ENCODE measurements around the gene KCNMB2.

KCNMB2 gene

DNA sequence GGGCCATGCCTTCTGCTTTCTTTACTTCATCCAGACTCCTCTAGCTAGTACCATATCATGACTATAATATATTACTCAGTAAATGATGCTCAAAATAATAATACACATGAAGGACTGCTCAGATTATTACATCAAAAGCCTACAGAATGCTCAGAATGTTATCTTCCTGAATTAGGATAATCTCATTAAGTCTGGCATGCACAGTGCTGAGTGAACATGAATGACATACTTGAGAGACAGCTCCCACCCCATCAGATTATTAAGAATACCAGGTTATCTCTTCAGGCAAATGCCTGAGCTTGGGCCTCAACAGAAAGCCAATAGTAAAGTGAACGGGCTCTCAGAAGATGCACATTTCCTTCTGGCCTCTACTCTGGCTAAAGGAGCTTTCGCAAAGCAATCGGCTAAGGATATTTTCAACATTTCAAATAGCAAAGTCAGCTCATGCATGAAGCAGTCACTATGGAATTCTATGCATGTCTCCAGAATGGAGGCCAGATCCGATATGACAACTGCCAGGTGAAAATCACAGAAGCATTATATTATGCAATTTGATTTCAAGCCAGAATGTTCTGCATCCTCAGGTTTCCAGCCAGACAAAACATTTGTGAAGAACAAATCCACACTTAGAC lies 122.6 kb downstream of the KCNMB2 start:
- no peak for DNase-seq

DNA sequence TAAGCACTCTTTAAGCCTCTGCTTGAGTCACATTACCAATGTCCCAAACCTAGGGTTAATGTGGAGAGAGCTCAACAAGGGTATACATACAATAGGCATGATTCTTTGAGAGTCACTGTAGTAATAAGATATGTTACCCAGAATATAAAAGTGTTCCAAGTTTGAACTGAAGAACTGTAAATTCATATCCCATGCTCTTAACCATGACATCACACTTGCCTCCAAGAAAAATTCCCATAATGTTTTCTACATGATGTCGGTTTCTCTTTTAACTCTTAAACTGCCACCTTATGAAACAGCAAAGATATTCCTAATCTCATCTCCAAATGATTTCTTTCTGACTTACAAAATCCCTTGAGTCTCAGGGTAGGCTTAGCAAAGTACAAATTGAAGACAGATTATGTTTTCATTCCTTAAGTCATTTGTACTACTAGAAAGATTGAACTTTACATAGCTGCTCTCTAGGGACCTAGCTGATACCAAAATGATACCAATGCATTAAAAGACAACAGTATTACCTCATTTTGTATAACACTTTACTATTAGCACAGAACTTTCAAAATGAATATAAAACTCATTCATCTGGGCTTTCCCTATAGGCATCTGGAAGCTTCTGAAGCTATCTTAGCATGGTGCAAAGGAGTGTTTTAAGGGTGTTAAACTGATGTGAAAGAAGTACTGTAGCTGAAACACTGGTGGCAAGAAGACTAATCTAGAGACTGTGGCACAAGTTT lies 127.1 kb downstream of the KCNMB2 start:
- DNase-seq = no peak

DNA sequence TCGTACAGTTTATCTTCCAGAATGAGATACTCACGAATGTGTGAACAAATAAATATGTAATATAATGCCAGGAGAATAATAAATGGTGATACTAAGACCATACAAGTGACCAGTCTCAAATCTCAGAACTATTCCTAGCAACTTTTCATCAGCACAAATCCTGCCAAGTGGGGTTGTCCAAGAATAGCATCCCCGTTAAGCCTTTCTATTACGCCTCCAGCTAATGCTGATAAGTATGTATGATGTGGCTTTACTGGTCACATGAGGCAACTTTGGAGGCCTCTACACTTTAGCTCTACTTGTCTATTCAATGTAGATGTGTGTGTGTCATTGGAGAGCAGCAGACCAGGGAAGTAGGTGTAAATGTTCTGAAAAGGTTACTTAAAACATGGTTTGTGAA lies 129.5 kb downstream of the KCNMB2 start:
- no peak for DNase-seq

GRCh38 chr3:178669022-178669601 lies 132.9 kb downstream of the KCNMB2 start:
- no peak for DNase-seq

DNA sequence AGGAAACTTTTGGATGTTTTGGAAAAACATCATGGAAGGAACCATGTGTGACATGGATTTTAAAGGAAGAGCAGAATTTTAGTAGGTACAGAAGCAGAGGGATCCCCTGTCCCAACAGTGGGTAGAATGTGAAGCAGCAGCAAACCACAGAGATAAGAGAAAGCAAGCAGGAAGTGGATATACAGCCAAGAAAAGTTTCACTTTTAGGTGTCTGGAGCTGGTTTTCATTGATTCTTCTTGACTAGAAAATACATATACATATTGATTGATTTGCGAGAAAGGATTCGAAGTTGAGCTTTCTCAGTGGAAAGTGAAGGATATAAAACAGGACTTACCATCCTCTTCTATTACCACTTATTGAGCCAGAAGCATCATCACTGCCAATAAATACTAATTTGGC lies 133.5 kb downstream of the KCNMB2 start:
- peak in 1 of 5 experiments; percentile 8 for DNase-seq

DNA sequence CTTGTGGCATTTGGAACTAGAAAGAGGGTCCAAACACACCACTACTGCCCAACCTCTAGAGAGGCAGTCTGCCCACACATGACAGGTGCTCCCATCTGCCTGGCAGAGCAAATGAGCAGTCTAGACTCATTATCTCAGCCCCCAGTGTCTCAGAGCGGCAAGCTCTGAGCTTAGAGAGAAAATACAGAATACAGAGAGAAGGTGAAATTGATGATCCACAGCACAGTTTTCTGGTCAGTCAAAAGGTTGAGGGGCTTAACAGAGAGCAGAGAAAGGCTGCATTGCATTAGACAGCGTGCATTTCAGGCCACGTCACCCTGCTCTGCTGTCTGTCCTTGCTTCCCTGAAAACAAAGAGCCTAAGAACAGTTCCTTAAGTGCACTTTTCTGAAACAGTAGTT lies 135.1 kb downstream of the KCNMB2 start:
- no peak for DNase-seq

DNA sequence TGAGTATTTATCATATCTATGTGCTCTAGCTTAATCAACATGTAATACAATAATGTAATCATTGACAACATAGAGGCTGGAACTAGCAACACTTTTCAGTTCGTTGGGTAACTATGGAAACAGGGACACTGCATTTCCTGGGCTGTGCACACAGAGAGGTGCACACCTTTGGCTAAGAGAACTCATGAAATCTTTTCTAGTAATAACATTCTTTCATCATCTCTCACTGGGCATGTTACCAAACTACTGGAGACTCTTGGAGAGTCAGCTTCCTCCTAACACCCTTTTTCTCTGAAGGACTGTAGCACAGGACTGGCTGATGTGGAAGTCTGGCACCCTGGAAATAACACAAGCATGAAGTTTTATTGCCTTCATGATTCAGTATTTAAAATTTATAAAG lies 135.6 kb downstream of the KCNMB2 start:
- DNase-seq = no peak

DNA sequence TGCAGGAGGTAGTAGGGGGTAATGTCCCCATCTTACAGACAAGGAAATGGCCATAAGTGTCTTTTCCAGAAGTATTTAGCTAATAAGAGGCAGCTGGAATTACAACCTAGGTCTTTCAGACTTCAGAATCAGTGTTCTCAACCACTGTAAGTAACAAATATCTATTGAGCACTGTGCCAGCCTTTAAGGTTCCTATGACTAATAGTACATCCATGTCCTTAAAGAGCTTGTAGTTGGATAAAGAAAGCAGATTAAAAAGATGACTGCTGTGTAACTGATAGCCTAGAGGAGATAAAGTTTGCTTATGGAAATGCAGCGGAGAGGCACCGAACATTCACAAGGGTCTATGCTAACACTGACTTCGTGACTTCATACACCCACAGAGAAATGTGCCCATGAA lies 136.0 kb downstream of the KCNMB2 start:
- DNase-seq = no peak

DNA sequence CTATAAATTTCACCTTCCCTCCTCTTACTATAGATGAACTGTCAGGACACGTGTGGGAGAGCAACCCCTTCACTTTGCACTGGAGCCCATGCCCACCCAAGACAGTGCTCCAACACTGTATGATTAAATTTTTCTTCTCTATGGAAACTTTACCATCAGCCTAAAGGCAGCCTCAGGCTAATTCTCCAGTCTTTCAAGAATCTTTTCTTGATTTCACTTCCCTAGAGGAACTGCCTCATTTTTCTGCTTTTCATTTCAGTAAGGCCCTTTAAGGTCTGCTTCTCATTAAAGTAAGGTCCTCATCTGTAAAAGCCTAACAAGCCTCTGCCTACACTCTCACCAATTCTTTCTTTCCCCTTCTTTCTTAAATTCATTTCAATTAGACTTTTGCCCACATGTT lies 137.3 kb downstream of the KCNMB2 start:
- no peak for DNase-seq

GRCh38 chr3:178676077-178676476 lies 139.8 kb downstream of the KCNMB2 start:
- no peak for DNase-seq

DNA sequence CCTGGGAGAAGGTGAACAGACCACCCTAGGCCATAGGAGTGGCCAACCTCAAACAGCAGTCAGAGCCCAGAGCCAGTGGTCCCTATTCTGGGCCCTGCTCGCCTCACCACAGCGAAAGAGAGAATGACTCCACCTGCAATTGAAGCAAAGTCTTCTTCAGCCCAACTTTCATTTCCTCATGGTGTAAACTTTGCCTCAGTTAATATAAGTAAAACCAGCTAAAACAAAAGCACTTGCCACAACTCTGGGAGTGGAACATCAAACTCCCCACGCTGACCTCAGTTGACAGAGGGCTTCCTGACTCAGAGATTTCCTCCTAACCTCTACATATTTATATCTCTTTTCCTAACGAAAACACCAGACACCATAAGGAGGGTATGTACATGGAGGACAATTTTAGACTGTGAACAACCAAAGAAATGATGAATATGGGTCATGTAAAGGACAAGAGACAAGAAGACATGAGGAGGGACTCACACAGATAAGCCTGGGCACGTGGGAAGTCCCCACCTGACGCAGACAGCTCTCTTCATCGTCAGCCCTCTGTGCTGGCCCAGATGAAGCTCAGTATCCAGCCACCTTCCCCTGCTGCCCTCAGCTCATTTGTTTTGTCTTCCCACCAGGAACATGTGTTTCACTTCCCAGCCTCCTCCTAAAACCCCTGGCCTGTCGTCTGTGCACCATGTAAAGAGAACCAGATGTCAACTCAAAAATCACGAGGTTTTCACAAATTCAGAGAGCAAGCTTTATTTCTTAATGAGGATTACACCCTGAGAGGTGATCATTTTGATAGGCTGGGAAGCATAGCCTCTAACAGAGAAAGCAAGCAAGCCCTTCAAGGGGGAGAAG lies 140.9 kb downstream of the KCNMB2 start:
- no peak for DNase-seq

- no peak for DNase-seq
Measured at GRCh38 chr3:178677961-178678360, 141.7 kb downstream of the KCNMB2 start.

DNA sequence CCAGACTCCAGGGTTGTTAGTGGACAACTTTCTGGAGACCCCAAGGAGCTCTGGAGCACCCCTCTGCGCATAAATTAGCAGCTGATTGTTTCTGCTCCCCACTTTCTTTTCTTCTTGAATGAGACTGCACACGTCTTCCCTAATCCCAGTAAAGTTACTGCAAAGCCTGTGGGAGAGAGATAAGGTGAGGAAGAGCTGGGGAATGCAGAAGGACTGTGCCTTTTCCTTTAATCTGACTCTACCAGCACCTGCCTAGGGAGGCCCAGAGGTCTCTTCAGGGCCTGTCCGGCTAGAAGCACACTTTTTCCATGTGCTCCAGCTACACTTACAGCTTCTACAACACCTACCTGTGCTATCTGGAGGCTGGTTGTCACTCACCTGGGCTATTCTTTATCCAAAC lies 143.8 kb downstream of the KCNMB2 start:
- no peak for DNase-seq

- no peak for DNase-seq
Measured at GRCh38 chr3:178680489-178680888, 144.3 kb downstream of the KCNMB2 start.

GRCh38 chr3:178684881-178685590 lies 148.8 kb downstream of the KCNMB2 start:
- DNase-seq = peak in 1 of 5 experiments; percentile 26

DNA sequence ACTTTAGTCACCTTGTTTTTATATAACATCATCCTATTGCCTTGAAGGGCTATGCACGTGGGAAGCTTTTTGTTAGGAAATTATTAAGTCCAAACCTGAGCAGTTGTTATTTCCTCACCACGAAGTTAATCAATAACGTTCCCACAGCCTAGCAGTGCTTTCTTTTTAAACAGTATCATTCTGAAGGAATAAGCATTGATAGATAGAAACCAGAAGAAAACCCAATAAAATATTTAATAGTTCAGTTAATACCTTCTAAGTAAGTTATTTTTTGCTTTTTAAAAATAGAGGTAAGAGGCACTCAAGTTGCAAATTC lies 149.3 kb downstream of the KCNMB2 start:
- no peak for DNase-seq

- no peak for DNase-seq
Measured at GRCh38 chr3:178686826-178687225, 150.6 kb downstream of the KCNMB2 start.

GRCh38 chr3:178690571-178690970 lies 154.3 kb downstream of the KCNMB2 start:
- no peak for DNase-seq

DNA sequence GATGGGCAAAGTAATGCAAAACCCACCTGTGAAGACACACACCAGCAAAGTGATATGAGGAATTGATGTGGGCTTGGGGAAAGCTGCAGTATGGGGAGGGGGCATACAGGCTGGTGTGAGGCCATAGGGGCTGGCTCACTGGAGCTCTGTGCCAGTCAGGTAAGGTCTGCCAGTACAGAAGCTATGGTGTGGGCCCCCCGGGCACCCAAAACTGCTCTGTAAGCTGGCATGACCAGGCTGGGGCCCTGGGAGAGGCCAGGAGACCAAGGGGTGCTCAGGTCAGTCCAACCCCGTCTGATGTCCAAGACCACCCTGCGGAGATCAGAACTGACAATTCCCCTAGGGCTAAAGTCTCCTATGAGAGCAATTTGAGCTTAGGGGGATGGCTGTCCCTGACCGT lies 163.1 kb downstream of the KCNMB2 start:
- DNase-seq = no peak

DNA sequence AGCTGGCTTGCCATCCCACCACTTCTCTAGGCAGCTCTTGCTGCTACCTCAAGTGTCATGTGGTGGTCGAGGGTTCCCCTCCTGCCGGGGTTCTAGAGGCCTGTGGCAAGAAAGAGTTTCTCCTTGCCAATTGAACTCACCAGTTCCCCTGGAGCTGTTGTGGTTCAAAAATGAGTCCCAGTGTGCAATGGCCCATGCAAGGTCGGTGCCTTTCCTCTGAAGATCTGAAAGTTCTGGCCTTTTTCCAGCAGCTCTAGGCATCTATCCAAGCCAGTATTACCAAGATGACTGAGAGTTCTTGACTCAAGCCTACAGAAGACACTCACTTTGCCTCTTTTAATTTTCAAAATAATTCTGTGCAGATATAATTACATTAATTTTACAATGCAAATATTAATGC lies 163.6 kb downstream of the KCNMB2 start:
- no peak for DNase-seq

GRCh38 chr3:178703268-178703975 lies 167.2 kb downstream of the KCNMB2 start:
- no peak for DNase-seq

GRCh38 chr3:178705925-178706324 lies 169.7 kb downstream of the KCNMB2 start:
- DNase-seq = no peak
